Measurements from ENCODE around the gene NUP43.
"Not testable (repeated sequence)": the region's sequence is repeated elsewhere in the genome, so short reads cannot be mapped to it uniquely, and the experiment has no call there.

NUP43 gene, protein sequence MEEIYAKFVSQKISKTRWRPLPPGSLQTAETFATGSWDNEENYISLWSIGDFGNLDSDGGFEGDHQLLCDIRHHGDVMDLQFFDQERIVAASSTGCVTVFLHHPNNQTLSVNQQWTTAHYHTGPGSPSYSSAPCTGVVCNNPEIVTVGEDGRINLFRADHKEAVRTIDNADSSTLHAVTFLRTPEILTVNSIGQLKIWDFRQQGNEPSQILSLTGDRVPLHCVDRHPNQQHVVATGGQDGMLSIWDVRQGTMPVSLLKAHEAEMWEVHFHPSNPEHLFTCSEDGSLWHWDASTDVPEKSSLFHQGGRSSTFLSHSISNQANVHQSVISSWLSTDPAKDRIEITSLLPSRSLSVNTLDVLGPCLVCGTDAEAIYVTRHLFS

GRCh38 chr6:149746147-149746946 lies at the start of gene NUP43:
TSS of gene NUP43 (minus strand) at chr6:149746529. CDS start at chr6:149746495, 34 bp downstream.
- DNase-seq = peak; percentile 85

DNA sequence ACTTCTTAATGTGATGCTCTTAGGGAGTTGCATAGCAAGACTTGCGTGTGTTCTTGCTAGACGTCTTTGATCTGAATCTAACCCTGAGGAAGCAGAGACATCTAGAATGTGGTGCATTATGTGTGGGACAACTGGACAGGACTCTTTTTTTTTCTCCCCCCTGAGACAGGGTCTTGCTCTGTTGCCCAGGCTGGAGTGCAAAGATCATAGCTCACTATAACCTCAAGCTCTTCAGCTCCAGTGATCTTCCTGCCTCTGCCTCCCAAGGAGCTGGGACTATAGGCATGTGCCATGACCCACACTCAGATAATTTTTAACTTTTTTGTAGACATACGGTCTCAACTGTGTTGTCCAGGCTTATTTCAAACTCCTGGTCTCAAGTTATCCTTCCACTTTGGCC lies 37.2 kb upstream of the NUP43 start:
- no peak for DNase-seq

DNA sequence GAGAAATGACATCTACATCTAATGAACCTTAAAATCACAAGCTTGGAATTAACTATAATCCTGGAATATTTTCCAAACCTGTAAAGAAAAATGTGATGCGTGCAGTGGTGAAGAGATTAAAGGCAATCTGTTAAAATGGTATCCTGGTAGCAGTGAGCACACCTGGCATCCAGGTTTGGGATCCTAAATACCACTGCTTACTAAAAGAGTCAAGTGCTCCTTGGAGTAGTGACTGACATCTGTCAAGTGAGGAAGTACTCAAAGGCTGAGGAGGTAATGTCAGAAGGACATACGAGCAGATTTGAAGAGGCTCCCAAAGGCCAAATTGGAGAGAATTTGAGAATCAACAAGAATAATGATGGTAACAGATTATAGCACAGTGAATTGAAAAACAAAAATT lies 36.0 kb upstream of the NUP43 start:
- DNase-seq = no peak

GRCh38 chr6:149781715-149782114 lies 35.4 kb upstream of the NUP43 start:
- no peak for DNase-seq

- no peak for DNase-seq
These were observed 33.3 kb upstream of the NUP43 start for GRCh38 chr6:149779644-149779963.

DNA sequence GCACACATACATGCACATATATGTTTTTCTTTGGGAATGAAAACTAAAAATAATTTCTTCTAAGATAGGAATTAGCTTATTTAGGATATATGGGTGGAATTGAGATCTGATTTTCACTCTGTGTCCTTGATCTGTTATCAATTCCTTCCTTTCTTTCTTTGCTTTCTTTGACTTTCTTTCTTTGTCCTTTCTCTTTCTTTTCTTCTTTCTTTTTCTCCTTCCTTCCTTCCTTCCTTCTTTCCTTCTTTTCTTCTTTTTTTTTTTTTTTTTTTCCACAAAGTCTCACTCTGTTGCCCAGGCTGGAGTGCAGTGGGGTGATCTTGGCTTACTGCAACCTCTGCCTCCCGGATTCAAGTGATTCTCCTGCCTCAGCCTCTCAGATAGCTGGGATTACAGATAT lies 31.3 kb upstream of the NUP43 start:
- no peak for DNase-seq

- DNase-seq = no peak
These were observed 25.6 kb upstream of the NUP43 start for GRCh38 chr6:149771925-149772324.

DNA sequence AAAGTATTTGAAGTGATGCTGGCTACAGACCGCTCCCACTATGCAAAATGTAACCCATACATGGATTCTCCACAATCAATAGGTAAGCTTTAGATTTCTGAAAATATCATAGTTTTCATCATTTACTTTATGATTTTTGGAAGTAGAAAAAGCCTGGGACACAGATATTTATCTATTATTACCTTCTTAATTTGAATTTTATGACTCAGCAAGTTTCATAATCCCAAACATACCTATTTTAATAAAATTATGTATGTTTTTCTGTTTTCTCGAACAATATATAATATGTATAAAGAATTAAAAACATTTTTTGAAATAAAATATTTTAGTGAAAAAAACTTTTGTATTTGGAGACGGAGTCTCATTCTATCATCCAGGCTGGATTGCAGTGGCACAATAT lies 24.9 kb upstream of the NUP43 start:
- DNase-seq = no peak

DNA sequence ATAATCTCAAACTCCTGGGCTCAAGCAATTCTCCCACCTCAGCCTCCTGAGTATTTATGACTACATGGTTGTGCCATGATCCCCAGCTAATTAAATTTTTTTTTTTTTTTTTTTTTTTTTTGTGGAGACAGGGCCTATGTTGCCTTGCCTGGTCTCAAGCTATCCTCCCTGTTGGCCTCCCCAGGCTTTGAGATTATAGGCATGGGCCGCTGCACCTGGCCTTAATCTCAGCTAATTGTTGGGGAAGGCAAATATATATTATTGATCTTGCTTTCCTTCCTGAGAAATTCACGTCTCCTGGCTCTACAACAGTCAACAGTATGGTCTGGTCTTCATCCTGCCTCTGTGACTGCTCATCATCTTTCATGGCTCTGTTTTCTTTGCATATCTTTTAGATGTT lies 23.3 kb upstream of the NUP43 start:
- DNase-seq = no peak

GRCh38 chr6:149766156-149766769 lies 19.9 kb upstream of the NUP43 start:
- DNase-seq = no peak

GRCh38 chr6:149763866-149764265 lies 17.5 kb upstream of the NUP43 start:
- no peak for DNase-seq

DNA sequence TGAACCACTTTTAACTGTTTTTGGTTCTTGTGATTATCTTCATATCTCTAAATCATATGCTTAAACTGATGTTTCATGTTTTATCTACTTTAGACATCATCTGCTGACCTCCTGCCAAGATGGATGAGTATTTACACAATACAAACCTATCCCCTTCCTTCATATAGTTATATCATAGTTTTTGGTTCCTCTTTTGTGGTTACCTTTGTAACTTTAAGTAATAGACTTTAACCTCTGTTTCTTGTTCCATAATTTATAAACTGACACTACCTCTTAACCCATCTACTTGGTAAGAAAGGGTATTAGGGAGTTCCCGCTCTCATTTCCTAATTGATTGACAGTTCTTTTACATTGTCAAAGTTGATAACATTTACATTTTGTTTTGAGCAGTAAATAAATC lies 15.1 kb upstream of the NUP43 start:
- DNase-seq = no peak

GRCh38 chr6:149756261-149756636 lies 9.9 kb upstream of the NUP43 start:
- no peak for DNase-seq

GRCh38 chr6:149755300-149756260 lies 9.3 kb upstream of the NUP43 start:
- no peak for DNase-seq

- DNase-seq = no peak
These were observed 8.2 kb upstream of the NUP43 start for GRCh38 chr6:149754548-149754947.

DNA sequence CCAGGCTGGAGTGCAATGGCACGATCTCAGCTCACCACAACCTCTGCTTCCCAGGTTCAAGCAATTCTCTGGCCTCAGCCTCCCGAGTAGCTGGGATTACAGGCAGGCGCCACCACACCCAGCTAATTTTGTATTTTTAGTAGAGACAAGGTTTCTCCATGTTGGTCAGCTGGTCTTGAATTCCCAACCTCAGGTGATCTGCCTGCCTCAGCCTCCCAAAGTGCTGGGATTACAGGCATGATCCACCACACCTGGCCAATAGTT lies 7.0 kb upstream of the NUP43 start:
- DNase-seq = not testable (repeated sequence)

DNA sequence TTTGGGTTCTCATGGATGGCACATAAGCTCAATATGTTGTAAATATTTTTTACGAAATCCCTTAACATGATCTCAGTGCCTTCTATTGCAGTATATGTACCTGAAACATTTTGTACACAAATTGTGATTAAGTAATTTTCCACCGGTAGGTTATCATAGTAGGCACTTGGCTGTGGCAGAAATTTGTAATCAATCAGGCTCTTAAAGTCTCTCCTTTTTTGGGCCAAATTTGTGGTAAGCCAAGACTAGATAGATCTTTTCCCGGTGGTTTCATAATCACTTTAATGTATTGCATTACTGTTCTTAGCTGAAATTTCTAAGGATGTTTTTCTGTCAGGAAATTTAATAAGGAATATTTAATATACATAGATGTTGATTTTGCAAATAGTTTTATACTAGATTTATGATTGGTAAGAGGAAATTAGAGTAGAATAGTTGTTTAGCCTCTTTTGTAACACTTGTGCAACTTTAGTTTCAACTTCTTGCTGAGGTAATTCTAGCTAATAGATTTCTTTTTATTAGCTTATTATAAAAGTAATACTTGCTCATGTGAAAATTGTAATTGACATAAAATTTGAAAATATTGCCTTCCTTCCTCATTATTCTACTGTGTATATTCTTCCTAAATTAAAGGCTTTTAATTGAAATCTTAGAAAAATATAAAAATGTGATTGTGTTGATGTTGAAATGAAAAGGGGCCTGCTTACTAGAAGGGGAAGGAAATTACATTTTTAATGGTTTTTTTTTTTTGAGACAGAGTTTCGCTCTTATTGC lies 6.5 kb upstream of the NUP43 start:
- no peak for DNase-seq

DNA sequence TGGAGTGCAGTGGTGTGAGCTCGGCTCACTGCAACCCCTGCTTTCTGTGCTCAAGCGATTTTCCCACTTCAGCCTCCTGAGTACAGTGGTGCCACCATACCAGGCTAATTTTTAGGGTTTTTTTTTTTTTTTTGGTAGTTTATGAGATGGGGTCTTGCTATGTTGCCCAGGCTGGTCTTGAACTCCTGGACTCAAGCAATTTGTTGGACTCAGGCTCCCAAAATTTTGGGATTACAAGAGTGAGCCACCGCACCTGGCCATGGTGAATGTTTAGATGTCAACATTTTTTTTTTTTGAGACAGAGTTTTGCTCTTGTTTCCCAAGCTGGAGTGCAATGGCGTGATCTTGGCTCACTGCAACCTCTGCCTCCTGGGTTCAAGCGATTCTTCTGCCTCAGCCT lies 5.6 kb upstream of the NUP43 start:
- DNase-seq = not testable (repeated sequence)

DNA sequence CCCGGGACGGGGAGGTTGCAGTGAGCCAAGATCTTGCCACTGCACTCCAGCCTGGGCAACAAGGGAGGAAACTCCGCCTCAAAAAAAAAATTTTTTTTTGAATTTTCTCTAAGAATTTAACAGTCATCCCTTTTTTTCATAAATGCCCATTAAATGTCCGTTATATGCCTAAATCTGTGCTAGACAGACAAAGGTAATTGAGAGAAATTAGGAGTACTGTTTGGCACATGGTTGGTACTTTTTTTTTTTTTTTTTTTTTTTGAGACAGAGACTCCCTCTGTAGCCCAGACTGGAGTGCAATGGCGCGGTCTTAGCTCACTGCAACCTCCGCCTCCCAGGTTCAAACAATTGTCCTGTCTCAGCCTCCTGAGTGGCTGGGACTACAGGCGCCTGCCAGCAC lies 4.9 kb upstream of the NUP43 start:
- DNase-seq = no peak

DNA sequence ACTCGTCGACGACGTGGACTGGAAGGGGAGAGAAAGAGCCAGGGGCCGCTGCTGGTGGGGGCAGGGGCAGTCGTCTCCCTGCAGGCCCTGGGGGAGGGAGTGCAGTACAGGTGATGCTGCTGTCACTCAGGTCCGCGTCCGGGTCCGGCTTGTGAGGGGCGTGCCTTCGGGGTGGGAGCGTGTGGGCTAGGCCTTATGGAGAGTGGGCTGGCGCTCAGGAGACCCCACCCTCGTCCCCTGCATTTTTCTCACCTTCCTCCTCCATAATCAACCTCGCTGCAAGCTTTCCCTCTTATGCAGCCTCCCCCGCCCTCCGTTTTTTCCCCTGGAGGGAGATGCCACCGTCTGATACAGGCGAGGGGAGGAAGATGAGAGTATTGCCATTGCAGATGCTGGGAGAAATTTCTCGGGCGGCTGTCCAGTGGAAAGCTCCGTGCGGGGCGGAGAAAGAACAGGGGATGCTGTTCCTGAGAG lies 3.8 kb upstream of the NUP43 start:
- peak; percentile 26 for DNase-seq

GRCh38 chr6:149749594-149750135 lies 3.3 kb upstream of the NUP43 start, which contains the start of gene PCMT1:
TSS of gene PCMT1 (plus strand) at chr6:149749741. CDS start at chr6:149749902, 161 bp downstream.
- DNase-seq = peak; percentile 53
